Measurements from ENCODE around the gene GBE1. TPM values are rescaled to one million over a fixed set of nuclear protein-coding genes. Genes with fewer than 3 reads are reported as not detected.
"Not testable (repeated sequence)": the region's sequence is repeated elsewhere in the genome, so short reads cannot be mapped to it uniquely, and the experiment has no call there.

Gene GBE1
- total RNA-seq, 2 donors from 2014 or later, result 9.6 to 15.8 TPM

- H3K36me3 ChIP-seq (replicated peaks in 1 of 2; ENCODE audit: insufficient read depth in 1 of 2, low read depth in 2 of 2), result no peaks in the 10 kb centered on the region
- peak overlapping the region; percentile 37 to 100 (median 99) for H3K27ac ChIP-seq
- peak overlapping the region in 1 of 2 donors; percentile 8 for H3K4me3 ChIP-seq
- no peaks in the 10 kb centered on the region for H3K27me3 ChIP-seq
- DNase-seq, result no peak
- H3K9me3 ChIP-seq, result no peaks in the 10 kb centered on the region
- no peak for TF ChIP-seq CTCF (IDR thresholded peaks at IDR 0.05)
- TF ChIP-seq POLR2A (IDR thresholded peaks at IDR 0.05), result no peak
- ATAC-seq, result no peak
- WGBS, 2 donors, result 24 to 30% methylated on average over 3 of the region's 3 CpGs
- intact Hi-C loops (cut with DNase I), result no loop called here
- peaks cover 24% of the 10 kb centered on the region for H3K4me1 ChIP-seq
Observed at GRCh38 chr3:81760215-81760614, 1.2 kb downstream of the GBE1 start.

GRCh38 chr3:81758771-81759170 lies 2.7 kb downstream of the GBE1 start:
- H3K36me3 ChIP-seq (replicated peaks in 1 of 2; ENCODE audit: insufficient read depth in 1 of 2, low read depth in 2 of 2); intact Hi-C loops (cut with DNase I); ATAC-seq; H3K9me3 ChIP-seq; H3K4me3 ChIP-seq; H3K27ac ChIP-seq; DNase-seq; H3K27me3 ChIP-seq: not testable (repeated sequence)
- peaks cover 24% of the 10 kb centered on the region for H3K4me1 ChIP-seq
- 95 to 96% methylated on average over 4 of the region's 4 CpGs for WGBS, 2 donors

GRCh38 chr3:81758275-81758674 lies 3.2 kb downstream of the GBE1 start:
- DNase-seq (no peak), ATAC-seq (no peak)
- H3K36me3 ChIP-seq (replicated peaks in 1 of 2; ENCODE audit: insufficient read depth in 1 of 2, low read depth in 2 of 2), result no peaks in the 10 kb centered on the region
- peaks cover 24% of the 10 kb centered on the region for H3K4me1 ChIP-seq
- H3K27me3 ChIP-seq, result no peaks in the 10 kb centered on the region
- H3K4me3 ChIP-seq, result no peak overlapping the region
- H3K27ac ChIP-seq, result no peak overlapping the region
- H3K9me3 ChIP-seq, result no peaks in the 10 kb centered on the region
- intact Hi-C loops (cut with DNase I), result no loop called here
- WGBS, 2 donors, result 89 to 91% methylated on average over 1 of the region's 1 CpG
- TF ChIP-seq POLR2A (IDR thresholded peaks at IDR 0.05) (no peak), CTCF (IDR thresholded peaks at IDR 0.05) (no peak)

- H3K4me1 ChIP-seq, result no peaks in the 10 kb centered on the region
- DNase-seq, result no peak
- no peaks in the 10 kb centered on the region for H3K9me3 ChIP-seq
- no peak overlapping the region for H3K4me3 ChIP-seq
- TF ChIP-seq POLR2A (IDR thresholded peaks at IDR 0.05) (no peak), CTCF (IDR thresholded peaks at IDR 0.05) (no peak)
- WGBS, 2 donors, result 50 to 60% methylated on average over 2 of the region's 2 CpGs
- H3K27ac ChIP-seq, result peak overlapping the region in 1 of 4 donors; percentile 19
- H3K27me3 ChIP-seq, result no peaks in the 10 kb centered on the region
- ATAC-seq, result no peak
- H3K36me3 ChIP-seq (replicated peaks in 1 of 2; ENCODE audit: insufficient read depth in 1 of 2, low read depth in 2 of 2), result no peaks in the 10 kb centered on the region
- intact Hi-C loops (cut with DNase I), result no loop called here
Observed at GRCh38 chr3:81753416-81754027, 7.9 kb downstream of the GBE1 start.

GRCh38 chr3:81752604-81753003 lies 8.8 kb downstream of the GBE1 start:
- Histone ChIP-seq H3K4me1 (no peaks in the 10 kb centered on the region), H3K36me3 (replicated peaks in 1 of 2; ENCODE audit: insufficient read depth in 1 of 2, low read depth in 2 of 2) (no peaks in the 10 kb centered on the region), H3K9me3 (no peaks in the 10 kb centered on the region), H3K27me3 (no peaks in the 10 kb centered on the region), H3K27ac (no peak overlapping the region), H3K4me3 (no peak overlapping the region)
- intact Hi-C loops (cut with DNase I), result no loop called here
- no peak for DNase-seq
- no peak for ATAC-seq
- no peak for TF ChIP-seq POLR2A (IDR thresholded peaks at IDR 0.05)
- no peak for TF ChIP-seq CTCF (IDR thresholded peaks at IDR 0.05)

All from body of pancreas (tissue), 4 donors.